Measurements from ENCODE around the gene TTLL11.

DNA sequence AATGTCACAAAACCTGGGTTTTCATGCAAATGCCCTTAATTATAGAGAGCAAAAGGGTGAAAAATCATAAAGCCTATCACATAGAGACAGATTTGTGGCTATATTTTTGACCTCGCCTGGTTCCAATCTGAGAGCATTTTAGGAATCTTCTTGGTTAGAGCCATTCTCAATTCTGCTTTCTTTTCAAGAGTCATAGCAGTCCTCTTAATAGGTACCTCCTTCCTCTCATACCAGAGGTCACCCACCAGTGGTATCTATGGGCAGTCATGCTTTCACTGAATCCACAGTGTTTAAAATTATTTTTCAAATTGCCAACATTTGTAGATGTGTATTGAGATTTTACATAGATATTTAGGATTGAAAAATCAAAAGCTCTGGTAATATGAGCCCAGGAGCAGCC, 226.2 kb downstream of the TTLL11 start:
- TF ChIP-seq SAP30 (IDR thresholded peaks at IDR 0.05; ENCODE audit: insufficient read depth, insufficient replicate concordance, low read length) (no peak), BCL11A (IDR thresholded peaks at IDR 0.05; ENCODE audit: low read depth in 2 of 2, low read length in 2 of 2) (no peak), POLR2A (IDR thresholded peaks at IDR 0.05; ENCODE audit: control extremely low read depth in 1 of 2, low read depth in 2 of 2, low read length in 2 of 2) (no peak), PHF8 (conservative IDR thresholded peaks at IDR 0.05; ENCODE audit: low read depth, low read length) (no peak), EP300 (IDR thresholded peaks at IDR 0.05; ENCODE audit: borderline replicate concordance in 1 of 2, low read depth in 2 of 2, low read length in 2 of 2) (no peak), SP1 (IDR thresholded peaks at IDR 0.05; ENCODE audit: low read depth, low read length) (no peak), RNF2 (IDR thresholded peaks at IDR 0.05; ENCODE audit: borderline replicate concordance, low read depth, low read length, missing control alignments, poor library complexity, severe bottlenecking) (no peak), JUND (IDR thresholded peaks at IDR 0.05; ENCODE audit: low read length) (no peak), HDAC2 (IDR thresholded peaks at IDR 0.05; ENCODE audit: borderline replicate concordance in 1 of 2, low read depth in 2 of 2, low read length in 2 of 2) (no peak), BRCA1 (IDR thresholded peaks at IDR 0.05; ENCODE audit: low read depth, low read length) (no peak), ZNF274 (IDR thresholded peaks at IDR 0.05; ENCODE audit: borderline replicate concordance, extremely low read depth, low read length) (no peak)
- TF ChIP-seq, protein P1, sequence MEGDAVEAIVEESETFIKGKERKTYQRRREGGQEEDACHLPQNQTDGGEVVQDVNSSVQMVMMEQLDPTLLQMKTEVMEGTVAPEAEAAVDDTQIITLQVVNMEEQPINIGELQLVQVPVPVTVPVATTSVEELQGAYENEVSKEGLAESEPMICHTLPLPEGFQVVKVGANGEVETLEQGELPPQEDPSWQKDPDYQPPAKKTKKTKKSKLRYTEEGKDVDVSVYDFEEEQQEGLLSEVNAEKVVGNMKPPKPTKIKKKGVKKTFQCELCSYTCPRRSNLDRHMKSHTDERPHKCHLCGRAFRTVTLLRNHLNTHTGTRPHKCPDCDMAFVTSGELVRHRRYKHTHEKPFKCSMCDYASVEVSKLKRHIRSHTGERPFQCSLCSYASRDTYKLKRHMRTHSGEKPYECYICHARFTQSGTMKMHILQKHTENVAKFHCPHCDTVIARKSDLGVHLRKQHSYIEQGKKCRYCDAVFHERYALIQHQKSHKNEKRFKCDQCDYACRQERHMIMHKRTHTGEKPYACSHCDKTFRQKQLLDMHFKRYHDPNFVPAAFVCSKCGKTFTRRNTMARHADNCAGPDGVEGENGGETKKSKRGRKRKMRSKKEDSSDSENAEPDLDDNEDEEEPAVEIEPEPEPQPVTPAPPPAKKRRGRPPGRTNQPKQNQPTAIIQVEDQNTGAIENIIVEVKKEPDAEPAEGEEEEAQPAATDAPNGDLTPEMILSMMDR (IDR thresholded peaks at IDR 0.05; ENCODE audit: control extremely low read depth in 1 of 3, insufficient read depth in 1 of 3, low read depth in 1 of 3, low read length in 3 of 3): no peak
- TF ChIP-seq, protein P2, sequence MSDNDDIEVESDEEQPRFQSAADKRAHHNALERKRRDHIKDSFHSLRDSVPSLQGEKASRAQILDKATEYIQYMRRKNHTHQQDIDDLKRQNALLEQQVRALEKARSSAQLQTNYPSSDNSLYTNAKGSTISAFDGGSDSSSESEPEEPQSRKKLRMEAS (IDR thresholded peaks at IDR 0.05): no peak
- TF ChIP-seq, protein P3, sequence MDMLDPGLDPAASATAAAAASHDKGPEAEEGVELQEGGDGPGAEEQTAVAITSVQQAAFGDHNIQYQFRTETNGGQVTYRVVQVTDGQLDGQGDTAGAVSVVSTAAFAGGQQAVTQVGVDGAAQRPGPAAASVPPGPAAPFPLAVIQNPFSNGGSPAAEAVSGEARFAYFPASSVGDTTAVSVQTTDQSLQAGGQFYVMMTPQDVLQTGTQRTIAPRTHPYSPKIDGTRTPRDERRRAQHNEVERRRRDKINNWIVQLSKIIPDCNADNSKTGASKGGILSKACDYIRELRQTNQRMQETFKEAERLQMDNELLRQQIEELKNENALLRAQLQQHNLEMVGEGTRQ (IDR thresholded peaks at IDR 0.05; ENCODE audit: low read length): no peak

Measured in H1 (cell line).